Airway epithelial cell (primary cell): ENCODE measurements around the gene COMMD6. TPM values are rescaled to one million over a fixed set of nuclear protein-coding genes. Genes with fewer than 3 reads are reported as not detected.

Experiments
- total RNA-seq: library from RNA; depleted of rRNA; stranded (reverse); fragments of >200 nt; gene quantifications from 2 replicates; pipeline ENCODE4 v1.2.3, GENCODE V29; 2015

COMMD6 gene
- 61.5 and 67.6 TPM in 2 replicates for total RNA-seq

DNA sequence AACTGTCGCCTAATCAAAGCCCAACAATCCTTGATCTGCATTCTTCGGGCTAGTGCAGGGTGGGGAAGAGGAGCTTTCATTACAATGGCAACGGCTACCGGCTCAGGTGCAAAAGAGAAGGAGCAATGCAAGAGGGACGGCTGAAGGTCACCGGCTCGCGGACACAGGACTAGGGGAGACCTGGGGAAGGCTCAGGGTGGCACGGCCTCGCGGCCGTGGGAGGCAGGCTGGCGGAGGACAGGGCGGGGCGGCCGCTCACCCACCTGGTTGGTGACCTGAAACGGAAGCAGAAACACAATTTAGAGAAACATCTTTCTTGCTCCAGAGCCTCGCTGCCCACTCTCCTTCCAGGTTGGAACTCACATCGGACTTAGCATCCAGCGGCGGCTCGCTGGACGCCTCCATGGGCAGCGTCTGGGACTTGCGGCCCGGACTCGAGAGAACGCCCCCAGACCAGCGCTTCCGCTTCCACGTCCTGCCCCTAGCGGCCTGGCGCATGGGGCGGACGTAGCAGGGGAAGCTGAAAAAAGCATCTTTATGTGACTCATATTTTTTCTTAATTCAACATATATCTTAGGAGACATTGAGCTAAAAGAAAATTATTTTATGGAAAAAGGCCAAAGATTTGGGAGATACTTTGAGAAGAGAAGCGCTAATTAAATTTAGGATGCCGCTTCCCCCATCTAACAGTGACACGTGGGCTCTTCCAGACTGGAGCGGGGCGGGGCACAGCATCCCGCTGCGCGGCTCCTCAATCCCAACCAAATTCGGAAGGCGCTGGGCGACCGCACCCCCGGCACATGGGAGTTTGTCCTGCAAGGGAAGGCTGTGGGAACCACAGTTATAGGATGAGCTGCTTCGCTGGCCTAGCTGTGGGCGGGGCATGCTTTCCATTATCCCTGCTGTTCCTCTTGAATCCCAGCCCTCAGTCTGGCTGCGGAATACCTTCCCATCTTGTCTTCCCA, at the start of gene COMMD6:
TSS of gene COMMD6 (minus strand) at position 441 of the 965 bp plus-strand sequence. CDS start at position 405, 36 bp downstream.

DNA sequence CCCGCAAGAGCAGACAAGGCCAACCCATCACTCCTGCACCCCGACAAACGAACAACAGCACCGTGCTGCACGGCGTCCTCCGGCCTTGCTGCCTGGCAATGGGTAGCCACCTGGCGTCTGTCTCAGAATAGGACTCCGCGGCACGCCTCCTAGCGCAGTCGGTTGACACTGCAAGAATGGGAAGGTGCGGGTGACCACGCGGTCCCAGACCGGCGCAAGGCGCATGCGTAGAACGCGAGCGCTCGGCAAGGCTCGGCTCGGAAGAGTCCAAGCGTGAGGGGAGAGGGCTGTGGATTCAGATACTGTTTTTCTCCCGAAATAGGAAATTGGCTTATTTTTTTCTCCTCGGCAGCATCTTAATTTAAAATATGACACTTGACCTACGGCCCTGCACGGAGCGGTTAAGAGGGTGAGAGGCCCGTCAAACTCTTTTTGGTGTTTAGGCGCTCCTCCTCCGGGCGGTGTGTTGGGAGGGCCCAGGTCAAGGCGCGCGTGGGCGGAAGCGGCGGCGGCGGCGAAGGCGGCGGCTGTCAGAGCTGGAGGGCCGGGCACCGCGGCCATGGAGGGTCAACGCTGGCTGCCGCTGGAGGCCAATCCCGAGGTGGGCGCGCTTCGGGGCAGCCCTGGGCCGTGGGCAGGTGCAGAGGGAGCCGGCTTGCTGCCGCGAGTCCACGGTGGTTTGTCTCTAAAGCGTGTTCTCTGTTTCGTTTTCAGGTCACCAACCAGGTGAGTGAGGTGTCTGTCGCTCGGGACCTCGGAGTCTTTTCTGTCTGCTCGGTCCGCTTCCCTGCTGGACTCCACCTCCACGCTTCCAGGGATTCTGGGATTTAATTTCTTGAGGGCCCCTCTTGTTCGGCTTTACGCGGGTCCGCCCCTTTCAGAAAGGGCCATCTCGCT, 11.9 kb upstream of the COMMD6 start, which contains the start of gene UCHL3:
TSS of gene UCHL3 (plus strand) at position 530 of the 897 bp plus-strand sequence. CDS start at position 560, 30 bp downstream.

DNA sequence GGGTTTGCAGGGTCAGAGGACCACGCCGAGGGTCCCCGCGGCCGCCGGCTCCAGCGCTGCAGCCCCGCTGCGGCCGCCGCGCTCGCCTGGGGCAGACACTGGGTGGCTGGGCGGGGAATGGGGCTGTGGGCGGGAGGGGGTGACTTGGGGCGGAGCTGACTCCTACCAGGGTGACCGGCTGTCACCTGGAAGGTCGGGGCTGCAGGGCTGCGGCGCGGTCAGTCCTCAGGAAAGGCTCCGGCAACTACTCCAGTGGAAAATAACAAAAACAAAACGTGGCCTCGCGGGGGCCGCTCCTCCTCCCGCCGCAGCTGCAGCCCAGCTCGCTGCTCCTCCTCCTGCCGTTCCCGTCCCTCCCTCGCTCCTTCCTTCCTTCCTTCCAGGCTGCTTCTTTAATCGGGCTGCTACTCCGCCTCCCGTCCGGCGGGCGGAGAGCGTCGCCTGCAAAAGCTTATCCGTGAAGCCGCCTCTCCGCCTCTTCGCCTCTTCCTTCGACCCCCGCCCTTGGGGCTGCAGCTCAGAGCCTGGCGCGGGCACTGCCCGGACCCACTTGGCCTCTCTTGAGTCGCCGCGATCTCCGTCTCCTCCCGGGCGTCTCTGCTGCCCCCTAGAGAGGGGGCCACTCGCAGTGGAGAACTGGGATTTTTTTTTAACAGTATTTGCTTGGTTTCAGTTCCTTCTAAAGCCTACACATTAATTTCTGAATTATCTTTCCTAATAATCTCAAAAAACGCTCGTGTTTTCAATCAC, 55.4 kb downstream of the COMMD6 start, which contains the start of gene TBC1D4:
TSS of gene TBC1D4 (minus strand) at position 100 of the 750 bp plus-strand sequence. CDS start 402 bp downstream, outside the sequence.

Other genes starting within 250 kb of the COMMD6 start
- gene TBC1D4, start 55.7 kb downstream of the COMMD6 start, total RNA-seq = 6.4 and 8.5 TPM in 2 replicates
- 105 and 111 TPM in 2 replicates for gene UCHL3, start 11.9 kb upstream of the COMMD6 start, total RNA-seq
- gene LMO7, start 98.5 kb upstream of the COMMD6 start, total RNA-seq = 76.5 and 99.7 TPM in 2 replicates